K562 (cell line): Measurements from ENCODE around the gene DNAH3. TPM values are rescaled to one million over a fixed set of nuclear protein-coding genes. Genes with fewer than 3 reads are reported as not detected.

Source experiments
- CBFA2T2 ChIP-seq: fragments of 450-650 bp; conservative IDR thresholded peaks from 2 replicates; pipeline ENCODE4 v1.6.1; 2017; ENCODE audit warnings: mild to moderate bottlenecking
- CREBBP ChIP-seq: IDR thresholded peaks from one replicate; pipeline ENCODE4 v1.6.1; 2012; ENCODE audit warnings: low read depth, mild to moderate bottlenecking, control low read depth, inconsistent platforms, low read length
- CUX1 ChIP-seq: fragments of 200-800 bp; sonication (Bioruptor generic); IDR thresholded peaks from 2 replicates; pipeline ENCODE4 v1.6.1; 2016; ENCODE audit warnings: missing genetic modification characterization, missing compliant biosample characterization
- ELF1 ChIP-seq: fragments of 200-800 bp; sonication (Bioruptor generic); IDR thresholded peaks from 2 replicates; pipeline ENCODE4 v1.6.1; 2016; ENCODE audit warnings: missing genetic modification characterization, missing compliant biosample characterization
- ELF2 ChIP-seq: fragments of 250-450 bp; sonication (Bioruptor Pico); IDR thresholded peaks from 2 replicates; pipeline ENCODE4 v1.5.0; 2021; ENCODE audit warnings: mild to moderate bottlenecking
- ESRRA ChIP-seq: fragments of 450-650 bp; IDR thresholded peaks from 2 replicates; pipeline ENCODE4 v1.6.1; 2014; ENCODE audit warnings: low read depth, mild to moderate bottlenecking, moderate library complexity, borderline replicate concordance
- ETV6 ChIP-seq, 3 experiments: fragments of 150-350 bp in 1 of 3; sonication (generic) in 1 of 3; formaldehyde crosslinking in 1 of 3; IDR thresholded peaks; 2 replicates each; pipeline versions ENCODE4 v1.6.1 to v1.8.0; 2014 to 2022; ENCODE audit warnings: borderline replicate concordance in 2 of 3, low read depth in 2 of 3, antibody characterized with exemption in 1 of 3, low read length in 1 of 3, mild to moderate bottlenecking in 1 of 3, missing genetic modification reagents in 1 of 3
- FOXA3 ChIP-seq, 2 experiments: fragments of 450-650 bp in 1 of 2; sonication (generic) in 1 of 2; formaldehyde crosslinking; IDR thresholded peaks in 1 of 2; conservative IDR thresholded peaks in 1 of 2; 2 replicates each; pipeline versions ENCODE4 v1.4.0 to v1.8.0; 2020 to 2022; ENCODE audit warnings: mild to moderate bottlenecking in 2 of 2, missing genetic modification reagents in 1 of 2
- KDM1A ChIP-seq, 2 experiments: fragments of 450-650 bp; IDR thresholded peaks; 2 replicates each; pipeline ENCODE4 v1.6.1; 2016; ENCODE audit warnings: mild to moderate bottlenecking in 2 of 2
- KLF13 ChIP-seq: fragments of 450-650 bp; IDR thresholded peaks from 2 replicates; pipeline ENCODE4 v1.6.1; 2016; ENCODE audit warnings: missing genetic modification characterization, low read depth, mild to moderate bottlenecking, missing compliant biosample characterization, moderate library complexity, borderline replicate concordance
- MEF2D ChIP-seq: conservative IDR thresholded peaks from 2 replicates; pipeline ENCODE4 v1.6.1; 2016; ENCODE audit warnings: low read depth, missing genetic modification characterization, missing compliant biosample characterization
- MYC ChIP-seq, 2 experiments: fragments of 250-450 bp in 1 of 2; sonication (Bioruptor Pico) in 1 of 2; IDR thresholded peaks; 2 replicates each; pipeline versions ENCODE4 v1.5.1 to v1.6.1; 2012 to 2021; ENCODE audit warnings: low read depth in 2 of 2, borderline replicate concordance in 1 of 2, improper control_type of control experiment in 1 of 2, low read length in 1 of 2, mild to moderate bottlenecking in 1 of 2, moderate library complexity in 1 of 2
- SMARCA4 ChIP-seq: fragments of 450-650 bp; IDR thresholded peaks from 2 replicates; pipeline ENCODE4 v1.6.1; 2016
- SMARCB1 ChIP-seq: IDR thresholded peaks from 2 replicates; pipeline ENCODE4 v1.6.1; 2011; ENCODE audit warnings: improper control_type of control experiment, low read depth; ENCODE audit not compliant: insufficient read length
- ZNF143 ChIP-seq: sonication (generic); formaldehyde crosslinking; IDR thresholded peaks from 2 replicates; pipeline ENCODE4 v1.9.0; 2022; ENCODE audit warnings: mild to moderate bottlenecking, missing genetic modification reagents
- ZNF639 ChIP-seq, 2 experiments: fragments of 200-800 bp in 1 of 2; sonication (Bioruptor generic) in 1 of 2; sonication (generic) in 1 of 2; formaldehyde crosslinking in 1 of 2; IDR thresholded peaks in 1 of 2; conservative IDR thresholded peaks in 1 of 2; 2 replicates each; pipeline versions ENCODE4 v1.5.0 to v1.6.1; 2016 to 2020; ENCODE audit warnings: missing compliant biosample characterization in 1 of 2, missing genetic modification characterization in 1 of 2, missing genetic modification reagents in 1 of 2
- polyA plus RNA-seq, 8 experiments: library from polyadenylated mRNA; depleted of rRNA in 4 of 8; stranded (reverse) in 5 of 8; unstranded in 3 of 8; fragments of >200 nt; fragmentation: Nextera tagmentation in 2 of 8; fragmentation: Illumina TruSeq in 1 of 8; extraction: Ambion mirVana in 2 of 8; extraction: Trizol in 1 of 8; gene quantifications; 2 replicates each; pipeline versions ENCODE4 v1.2.1 to v1.2.3, GENCODE V29; 2011 to 2014; ENCODE audit warnings: inconsistent platforms in 1 of 8, missing spikeins in 1 of 8
- total RNA-seq, 7 experiments: library from RNA; depleted of rRNA in 6 of 7; stranded (reverse); fragments of >200 nt in 6 of 7; fragmentation: Illumina TruSeq in 2 of 7; extraction: Trizol in 2 of 7; gene quantifications; 2 replicates each; pipeline versions ENCODE4 v1.2.1 to v1.2.3, GENCODE V29; 2011 to 2021; ENCODE audit warnings: low replicate concordance in 1 of 7
- TF ChIP-seq, protein P1 (sequence below): fragments of 450-650 bp; formaldehyde crosslinking; IDR thresholded peaks from 2 replicates; pipeline ENCODE4 v1.4.0; 2020; ENCODE audit warnings: mild to moderate bottlenecking, moderate library complexity

Gene DNAH3
- total and polyA plus RNA-seq, 9 of the 15 experiments (the other 6 are each of a cell fraction or from before 2014, with no cell fraction given): 0.32 to 0.84 (median 0.44) TPM

DNA sequence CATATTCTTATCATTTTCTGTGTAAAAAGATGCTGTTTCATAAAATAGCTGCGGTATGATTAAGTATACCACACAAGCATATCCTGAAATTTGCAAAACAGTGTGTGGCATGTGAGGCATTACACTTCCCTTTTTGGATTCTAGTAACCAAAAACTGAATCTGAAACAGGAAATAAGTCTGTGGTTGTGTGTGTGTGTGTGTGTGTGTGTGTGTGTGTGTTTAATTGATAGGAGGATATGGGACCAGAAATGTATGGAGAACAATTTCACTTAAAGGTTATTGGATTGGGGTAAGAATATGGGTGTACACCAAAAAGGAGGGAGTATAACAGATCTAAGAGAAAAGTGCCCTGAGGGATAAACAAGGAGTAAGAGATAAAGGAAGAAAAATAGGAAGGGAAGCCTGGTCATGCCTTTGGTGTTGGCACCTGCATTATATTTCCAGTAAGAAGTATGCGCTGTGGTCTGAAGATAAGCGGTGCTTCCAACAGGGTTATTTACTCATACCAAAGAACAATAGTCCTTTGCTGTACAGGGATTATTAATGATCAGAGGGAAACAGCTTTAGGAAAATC, 246.1 kb downstream of the DNAH3 start (continued):
- TF ChIP-seq CREBBP: no peak
- TF ChIP-seq CUX1: peak; percentile 57; the same call in 1 of the 2 replicates
- TF ChIP-seq KDM1A (IDR thresholded peaks at IDR 0.05): peak in 1 of 2 experiments; percentile 41; a peak in 1 of 4 replicates
- no peak for TF ChIP-seq ZNF639 (CRISPR knock-in tag; conservative IDR thresholded peaks at IDR 0.05 in 1 of 2, IDR thresholded peaks at IDR 0.05 in 1 of 2)
- TF ChIP-seq FOXA3 (CRISPR knock-in tag; conservative IDR thresholded peaks at IDR 0.05 in 1 of 2, IDR thresholded peaks at IDR 0.05 in 1 of 2): peak in 1 of 2 experiments; percentile 31; a peak in 1 of 4 replicates
- TF ChIP-seq ETV6 (IDR thresholded peaks at IDR 0.05; ENCODE audit: borderline replicate concordance in 1 of 2, low read depth in 2 of 2, low read length in 1 of 2): peak in 1 of 2 experiments; percentile 90; a peak in 1 of 4 replicates
- no peak for TF ChIP-seq ETV6 (CRISPR knock-in tag; IDR thresholded peaks at IDR 0.05; ENCODE audit: borderline replicate concordance)
- no peak for TF ChIP-seq KLF13 (tag)
- TF ChIP-seq MEF2D: peak; percentile 59; the same call in 1 of the 2 replicates
- 0 out of 2 replicates have a peak, but pooled peaks have one; percentile 65 for TF ChIP-seq ELF2
- no peak for TF ChIP-seq ZNF143 (CRISPR knock-in tag)
- peak; percentile 77 for TF ChIP-seq ELF1 (tag)
- TF ChIP-seq, protein P1, sequence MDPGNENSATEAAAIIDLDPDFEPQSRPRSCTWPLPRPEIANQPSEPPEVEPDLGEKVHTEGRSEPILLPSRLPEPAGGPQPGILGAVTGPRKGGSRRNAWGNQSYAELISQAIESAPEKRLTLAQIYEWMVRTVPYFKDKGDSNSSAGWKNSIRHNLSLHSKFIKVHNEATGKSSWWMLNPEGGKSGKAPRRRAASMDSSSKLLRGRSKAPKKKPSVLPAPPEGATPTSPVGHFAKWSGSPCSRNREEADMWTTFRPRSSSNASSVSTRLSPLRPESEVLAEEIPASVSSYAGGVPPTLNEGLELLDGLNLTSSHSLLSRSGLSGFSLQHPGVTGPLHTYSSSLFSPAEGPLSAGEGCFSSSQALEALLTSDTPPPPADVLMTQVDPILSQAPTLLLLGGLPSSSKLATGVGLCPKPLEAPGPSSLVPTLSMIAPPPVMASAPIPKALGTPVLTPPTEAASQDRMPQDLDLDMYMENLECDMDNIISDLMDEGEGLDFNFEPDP (CRISPR knock-in tag): no peak
- peak; percentile 29; the same call in 1 of the 2 replicates for TF ChIP-seq ESRRA
- TF ChIP-seq SMARCB1: no peak
- peak; percentile 43; the same call in 1 of the 2 replicates for TF ChIP-seq MYC (IDR thresholded peaks at IDR 0.05; ENCODE audit: low read depth, low read length)
- TF ChIP-seq MYC (CRISPR knock-in tag; IDR thresholded peaks at IDR 0.05; ENCODE audit: borderline replicate concordance, low read depth): no peak
- TF ChIP-seq SMARCA4: peak; percentile 78
- TF ChIP-seq CBFA2T2: peak; percentile 36; the same call in 1 of the 2 replicates
